NCI-H524 (cell line): ENCODE results near the gene FOXA2.

ENCODE experiments used
- DNase-seq, 2 experiments: peaks; one replicate each; lab custom pipeline; 2025; lab: John Stamatoyannopoulos, UW

Gene FOXA2

GRCh38 chr20:22536956-22537756 is 47.2 kb downstream of the FOXA2 start:
- no peak for DNase-seq

- DNase-seq: no peak
Observed at GRCh38 chr20:22536141-22536828, 48.1 kb downstream of the FOXA2 start.

GRCh38 chr20:22535483-22535882 is 48.9 kb downstream of the FOXA2 start:
- no peak for DNase-seq

- DNase-seq: no peak
Observed at GRCh38 chr20:22533823-22534751, 50.3 kb downstream of the FOXA2 start.

GRCh38 chr20:22532598-22532997 is 51.8 kb downstream of the FOXA2 start:
- DNase-seq: no peak

- DNase-seq: no peak
Observed at GRCh38 chr20:22531756-22532155, 52.6 kb downstream of the FOXA2 start.

- no peak for DNase-seq
Observed at GRCh38 chr20:22531056-22531615, 53.2 kb downstream of the FOXA2 start.
